ENCODE data around the gene SIPA1.
A peak's percentile ranks its signal among the peaks of the same experiment; 100 is the strongest.

SIPA1 gene

DNA sequence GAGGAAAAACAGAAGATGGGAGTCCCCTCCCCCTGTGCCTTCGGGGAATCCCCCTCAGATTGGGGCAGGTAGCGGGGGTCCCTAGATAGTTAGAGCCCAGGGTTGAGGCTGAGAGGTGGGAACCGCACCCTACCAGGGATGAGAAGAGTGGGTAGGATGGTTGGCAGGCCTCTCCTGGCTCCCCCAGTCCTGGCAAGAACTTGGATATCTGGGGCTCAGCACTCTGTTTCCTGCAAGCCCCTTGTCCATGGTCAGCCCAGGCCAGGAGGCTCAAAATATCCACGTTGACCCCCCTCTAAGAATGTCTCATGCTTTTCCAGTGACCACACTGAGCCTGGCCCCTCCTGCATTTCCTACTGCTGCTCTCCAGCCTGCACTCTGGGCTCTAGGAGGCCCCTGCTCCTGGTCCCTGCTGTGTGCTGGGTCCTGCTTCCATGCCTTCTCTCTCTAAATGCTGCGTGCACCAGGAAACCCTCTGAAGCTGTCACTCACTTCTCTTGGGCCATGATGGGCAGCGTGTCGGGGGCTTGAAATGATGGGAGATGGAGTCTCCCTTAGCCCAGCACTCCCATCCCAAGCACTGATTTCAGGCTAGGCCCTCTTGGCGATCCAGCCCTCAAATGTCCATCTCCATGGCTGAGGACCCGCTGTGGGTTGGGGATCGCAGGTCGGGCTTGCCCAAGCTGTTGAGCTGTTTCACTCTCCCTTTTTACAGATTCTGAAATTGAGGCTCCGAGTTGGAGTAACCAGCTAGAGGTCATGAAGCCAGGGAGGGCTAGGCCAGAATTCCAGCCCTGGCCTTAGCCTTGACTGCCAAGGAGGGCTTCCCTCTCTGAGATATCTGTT is 25.9 kb upstream of the SIPA1 start:
- ChIA-PET POLR2A (interaction anchor here (0.7 to 1.6 kb wide), 2 partner anchors 24 to 187 kb away, joined by 4 to 5 read pairs; no protein-coding TSS in a partner anchor), CTCF (interaction anchor here (1.2 to 24.8 kb wide), 8 partner anchors 8 to 273 kb away, joined by 3 to 351 read pairs (median 6); partner anchors contain the start of genes EHBP1L1, FAM89B, KCNK7 and SIPA1)
- DNase-seq (ENCODE audit: extremely low spot score), result no peak
- TF ChIP-seq, protein P1, sequence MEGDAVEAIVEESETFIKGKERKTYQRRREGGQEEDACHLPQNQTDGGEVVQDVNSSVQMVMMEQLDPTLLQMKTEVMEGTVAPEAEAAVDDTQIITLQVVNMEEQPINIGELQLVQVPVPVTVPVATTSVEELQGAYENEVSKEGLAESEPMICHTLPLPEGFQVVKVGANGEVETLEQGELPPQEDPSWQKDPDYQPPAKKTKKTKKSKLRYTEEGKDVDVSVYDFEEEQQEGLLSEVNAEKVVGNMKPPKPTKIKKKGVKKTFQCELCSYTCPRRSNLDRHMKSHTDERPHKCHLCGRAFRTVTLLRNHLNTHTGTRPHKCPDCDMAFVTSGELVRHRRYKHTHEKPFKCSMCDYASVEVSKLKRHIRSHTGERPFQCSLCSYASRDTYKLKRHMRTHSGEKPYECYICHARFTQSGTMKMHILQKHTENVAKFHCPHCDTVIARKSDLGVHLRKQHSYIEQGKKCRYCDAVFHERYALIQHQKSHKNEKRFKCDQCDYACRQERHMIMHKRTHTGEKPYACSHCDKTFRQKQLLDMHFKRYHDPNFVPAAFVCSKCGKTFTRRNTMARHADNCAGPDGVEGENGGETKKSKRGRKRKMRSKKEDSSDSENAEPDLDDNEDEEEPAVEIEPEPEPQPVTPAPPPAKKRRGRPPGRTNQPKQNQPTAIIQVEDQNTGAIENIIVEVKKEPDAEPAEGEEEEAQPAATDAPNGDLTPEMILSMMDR (IDR thresholded peaks at IDR 0.05; ENCODE audit: control extremely low read depth, extremely low read depth, low read depth, missing control alignments), result no peak

- TF ChIP-seq, protein P1 (IDR thresholded peaks at IDR 0.05; ENCODE audit: control extremely low read depth, extremely low read depth, low read depth, missing control alignments), result no peak
- DNase-seq (ENCODE audit: extremely low spot score), result no peak
Measured at GRCh38 chr11:65612691-65613090, 25.2 kb upstream of the SIPA1 start.

DNA sequence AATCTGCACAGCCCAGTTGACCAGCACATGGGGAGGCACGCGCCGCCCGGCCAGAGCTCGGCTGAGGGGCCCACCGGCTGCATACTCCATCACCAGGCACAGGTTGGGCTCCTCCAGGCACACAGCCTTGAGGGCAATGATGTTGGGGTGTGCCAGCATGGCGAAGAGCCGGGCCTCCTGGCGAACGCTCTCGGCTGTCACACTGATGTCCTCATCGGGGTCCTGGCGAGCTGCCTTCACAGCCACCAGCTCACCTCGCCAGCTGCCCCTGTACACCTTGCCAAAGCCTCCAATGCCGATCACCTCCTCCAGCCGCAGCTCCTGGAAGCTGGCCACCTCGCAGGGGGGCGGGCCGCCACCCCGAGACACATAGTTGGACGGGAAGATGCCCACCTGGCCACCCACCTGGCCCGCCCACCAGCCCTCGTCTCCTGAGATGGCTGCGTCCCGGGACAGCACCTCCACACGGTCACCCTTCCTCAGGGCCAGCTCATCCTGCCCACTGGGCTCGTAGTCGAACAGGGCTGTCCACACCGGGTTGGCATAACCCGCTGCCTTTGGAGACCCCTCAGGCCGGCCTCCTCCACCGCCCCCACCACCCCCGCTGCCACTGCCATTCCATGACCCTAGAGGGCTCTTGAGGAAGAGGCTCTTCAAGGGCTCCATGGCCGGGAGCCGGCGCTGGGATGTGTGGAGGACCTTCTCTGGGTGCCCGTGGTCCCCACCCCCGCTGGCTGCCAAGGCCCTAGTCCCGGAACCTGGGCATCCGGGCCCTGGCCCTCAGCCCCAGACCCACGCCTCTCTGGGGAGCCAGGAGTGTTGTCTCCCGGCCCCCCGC is 24.6 kb upstream of the SIPA1 start:
- TF ChIP-seq, protein P1 (IDR thresholded peaks at IDR 0.05; ENCODE audit: control extremely low read depth, extremely low read depth, low read depth, missing control alignments), result no peak
- DNase-seq (ENCODE audit: extremely low spot score), result no peak
- ChIA-PET CTCF (interaction anchor here (1.2 to 24.8 kb wide), 8 partner anchors 9 to 271 kb away, joined by 3 to 351 read pairs (median 6); partner anchors contain the start of genes EHBP1L1, FAM89B, KCNK7 and SIPA1), POLR2A (interaction anchor here (0.5 to 1.6 kb wide), 4 partner anchors 48 to 275 kb away, joined by 3 to 8 read pairs (median 4); partner anchors contain the start of gene FIBP)

More at GRCh38 chr11:65612691-65613090, 25.2 kb upstream of the SIPA1 start:
- ChIA-PET CTCF (interaction anchor here (1.2 to 24.8 kb wide), 8 partner anchors 9 to 272 kb away, joined by 3 to 351 read pairs (median 6); partner anchors contain the start of genes EHBP1L1, FAM89B, KCNK7 and SIPA1), POLR2A (interaction anchor here (0.5 to 1.6 kb wide), 3 partner anchors 48 to 190 kb away, joined by 3 to 5 read pairs (median 4); no protein-coding TSS in a partner anchor)

DNA sequence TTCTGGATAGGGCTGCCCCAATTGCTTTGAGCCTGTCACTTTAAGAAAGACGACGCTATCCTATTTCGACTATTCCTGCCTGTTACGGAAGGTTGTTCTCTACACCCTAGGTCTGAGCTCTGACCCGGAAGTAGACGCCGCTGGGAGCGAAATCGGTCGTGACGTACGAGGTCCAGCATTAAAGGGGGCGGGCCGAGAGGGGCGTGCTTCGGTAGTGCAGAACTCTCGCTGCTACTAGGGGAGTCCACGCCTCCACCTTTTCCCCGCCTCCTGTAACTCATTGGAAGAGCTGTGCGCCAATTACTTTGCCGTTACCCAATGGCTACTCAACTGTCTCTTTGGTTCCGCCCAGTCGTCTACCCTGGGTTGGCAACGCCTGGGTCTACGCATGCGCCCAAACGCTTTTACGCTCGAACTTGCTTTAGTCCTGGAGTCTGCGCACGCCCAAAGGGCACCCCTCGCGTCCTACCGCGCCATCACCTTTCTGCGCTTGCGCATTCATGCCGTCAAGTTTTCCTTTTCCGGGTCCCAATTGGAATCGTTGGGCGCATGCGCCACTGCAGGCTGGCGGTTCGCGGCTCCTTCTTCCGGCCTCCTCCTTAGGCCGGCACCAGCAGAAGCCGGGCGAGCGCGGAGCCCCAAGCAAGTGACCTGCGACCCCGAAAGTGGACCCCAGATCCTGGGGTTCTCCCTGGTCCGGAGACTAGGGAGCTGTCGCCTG is 22.5 kb upstream of the SIPA1 start, which contains the start of gene PCNX3:
TSS of gene PCNX3 (plus strand) at position 548 of the 721 bp plus-strand sequence. CDS start 536 bp downstream, outside the sequence.
- ChIA-PET POLR2A (interaction anchor here (0.7 to 1.3 kb wide), 9 partner anchors 16 to 348 kb away, joined by 3 to 5 read pairs (median 4); partner anchors contain the start of genes CCDC85B and MALAT1), CTCF (interaction anchor here (0.9 to 24.8 kb wide), 8 partner anchors 11 to 203 kb away, joined by 3 to 351 read pairs (median 4); partner anchors contain the start of genes EHBP1L1, FAM89B and KCNK7)
- peak; percentile 100 for DNase-seq (ENCODE audit: extremely low spot score)
- TF ChIP-seq, protein P1 (IDR thresholded peaks at IDR 0.05; ENCODE audit: control extremely low read depth, extremely low read depth, low read depth, missing control alignments), result no peak

DNA sequence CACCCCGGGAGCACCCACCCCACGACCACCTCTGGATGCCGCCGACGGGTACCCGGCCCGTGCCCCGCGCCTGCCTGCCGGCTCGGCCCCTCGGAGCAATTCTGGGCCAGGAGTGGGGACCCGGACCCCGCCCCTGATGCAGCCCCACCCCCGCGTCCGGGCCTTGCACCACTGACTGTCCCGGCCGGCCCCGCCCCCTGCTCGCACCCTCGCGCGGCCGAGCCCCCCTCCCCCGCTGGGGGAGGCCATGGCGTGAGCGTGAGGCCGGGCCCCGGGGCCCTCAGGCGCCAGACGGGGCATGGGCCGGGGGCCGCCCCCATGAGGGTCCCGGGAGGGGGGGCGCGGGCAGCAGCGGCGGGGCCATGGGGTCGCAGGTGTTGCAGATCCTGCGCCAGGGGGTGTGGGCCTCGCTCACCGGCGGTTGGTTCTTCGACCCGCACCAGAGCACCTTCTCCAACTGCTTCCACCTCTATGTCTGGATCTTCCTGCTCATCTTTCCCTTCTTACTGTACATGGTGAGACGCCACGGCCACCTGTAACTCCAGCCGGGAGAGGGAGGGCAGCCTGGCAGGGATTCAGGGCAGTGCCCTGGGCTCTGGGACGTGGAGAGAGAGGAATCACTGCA is 21.8 kb upstream of the SIPA1 start:
- peak; percentile 70 for DNase-seq (ENCODE audit: extremely low spot score)
- CTCF ChIA-PET, result interaction anchor here (0.7 to 24.8 kb wide), 13 partner anchors 10 to 202 kb away, joined by 3 to 351 read pairs (median 4); partner anchors contain the start of genes EHBP1L1, FAM89B, KCNK7 and SIPA1
- TF ChIP-seq, protein P1 (IDR thresholded peaks at IDR 0.05; ENCODE audit: control extremely low read depth, extremely low read depth, low read depth, missing control alignments), result no peak
- POLR2A ChIA-PET, result interaction anchor here (0.7 to 1.3 kb wide), 6 partner anchors 15 to 348 kb away, joined by 3 to 5 read pairs (median 4); partner anchors contain the start of genes CCDC85B and MALAT1
